ENCODE data around the gene FHOD3.

GRCh38 chr18:36467614-36468013 is 170.1 kb downstream of the FHOD3 start:
- TF ChIP-seq EZH2 (IDR thresholded peaks at IDR 0.05; ENCODE audit: low read depth, low read length, severe bottlenecking) (no peak), EGR1 (IDR thresholded peaks at IDR 0.05; ENCODE audit: borderline replicate concordance, low read depth, low read length) (no peak), CTCF (IDR thresholded peaks at IDR 0.05; ENCODE audit: control extremely low read depth in 1 of 3, insufficient read depth in 1 of 3, low read depth in 1 of 3, low read length in 3 of 3) (no peak), GTF2F1 (IDR thresholded peaks at IDR 0.05; ENCODE audit: borderline replicate concordance, low read depth, low read length) (no peak), POLR2AphosphoS5 (IDR thresholded peaks at IDR 0.05; ENCODE audit: low read depth, low read length) (no peak), RNF2 (IDR thresholded peaks at IDR 0.05; ENCODE audit: borderline replicate concordance, low read depth, low read length, missing control alignments, poor library complexity, severe bottlenecking) (no peak), CREB1 (IDR thresholded peaks at IDR 0.05) (no peak), MAX (IDR thresholded peaks at IDR 0.05) (no peak), POLR2A (IDR thresholded peaks at IDR 0.05; ENCODE audit: control extremely low read depth in 1 of 2, low read depth in 2 of 2, low read length in 2 of 2) (no peak), KDM1A (IDR thresholded peaks at IDR 0.05; ENCODE audit: borderline replicate concordance, low read length) (no peak), CHD7 (IDR thresholded peaks at IDR 0.05; ENCODE audit: insufficient replicate concordance, low read length) (no peak), RXRA (IDR thresholded peaks at IDR 0.05; ENCODE audit: insufficient read depth, low read depth, low read length) (no peak), YY1 (IDR thresholded peaks at IDR 0.05; ENCODE audit: low read depth, low read length) (no peak), ATF3 (IDR thresholded peaks at IDR 0.05; ENCODE audit: insufficient read depth, low read depth, low read length) (no peak)
